HG02759 (cell line): Measurements from ENCODE around the gene ZNF445.
"Not testable (repeated sequence)": the region's sequence is repeated elsewhere in the genome, so short reads cannot be mapped to it uniquely, and the experiment has no call there.

Experiments
- ATAC-seq: cut with Tn5 transposase; IDR thresholded peaks from one replicate; pipeline ENCODE4 v1.9.1; 2021; ENCODE audit warnings: mild to moderate bottlenecking, moderate library complexity; ENCODE audit not compliant: unreplicated experiment

Gene ZNF445

GRCh38 chr3:44402548-44402947, 74.9 kb downstream of the ZNF445 start:
- ATAC-seq, result no peak

- ATAC-seq, result no peak
Observed at GRCh38 chr3:44400771-44401170, 76.7 kb downstream of the ZNF445 start.

- no peak for ATAC-seq
Observed at GRCh38 chr3:44398853-44399252, 78.6 kb downstream of the ZNF445 start.

GRCh38 chr3:44398271-44398670, 79.2 kb downstream of the ZNF445 start:
- ATAC-seq, result not testable (repeated sequence)

- ATAC-seq, result no peak
Observed at GRCh38 chr3:44396200-44397171, 81.0 kb downstream of the ZNF445 start.

GRCh38 chr3:44395714-44396113, 81.8 kb downstream of the ZNF445 start:
- ATAC-seq, result no peak

DNA sequence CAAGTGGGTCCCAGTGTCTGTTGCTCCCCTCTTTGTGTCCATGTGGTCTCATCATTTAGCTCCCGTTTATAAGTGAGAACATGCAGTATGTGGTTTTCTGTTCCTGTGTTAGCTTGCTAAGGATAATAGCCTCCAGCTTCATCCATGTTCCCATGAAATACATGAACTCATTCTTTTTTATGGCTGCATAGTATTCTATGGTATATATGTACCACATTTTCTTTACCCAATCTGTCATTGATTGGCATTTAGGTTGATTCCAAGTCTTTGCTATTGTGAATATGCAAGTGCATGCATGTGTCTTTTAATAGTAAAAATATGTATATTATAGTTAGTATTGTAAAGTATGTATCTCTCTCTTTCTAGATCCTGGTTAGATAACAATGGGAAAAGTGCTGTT, 85.0 kb downstream of the ZNF445 start:
- no peak for ATAC-seq

DNA sequence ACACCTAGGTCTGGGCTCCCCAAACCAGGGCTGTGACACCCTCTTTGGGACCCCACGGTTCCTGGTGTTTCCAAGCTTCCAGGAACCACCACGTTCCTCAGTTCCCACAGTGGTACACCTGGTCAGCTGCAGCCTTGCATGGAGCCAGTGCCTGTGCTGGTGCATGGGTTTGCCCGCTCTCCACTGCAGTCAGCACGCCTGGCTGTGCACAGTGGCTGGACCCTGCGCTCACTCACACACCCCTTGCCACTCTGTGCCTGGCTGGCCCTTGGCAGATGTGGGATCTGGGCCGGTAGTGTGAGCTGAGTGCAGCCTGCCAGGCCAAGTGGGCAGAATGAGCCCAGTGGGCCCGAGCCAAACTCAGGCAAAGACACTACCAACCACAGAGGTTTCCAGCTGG, 90.1 kb downstream of the ZNF445 start:
- no peak for ATAC-seq
